ENCODE measurements around the gene CLDND2.

DNA sequence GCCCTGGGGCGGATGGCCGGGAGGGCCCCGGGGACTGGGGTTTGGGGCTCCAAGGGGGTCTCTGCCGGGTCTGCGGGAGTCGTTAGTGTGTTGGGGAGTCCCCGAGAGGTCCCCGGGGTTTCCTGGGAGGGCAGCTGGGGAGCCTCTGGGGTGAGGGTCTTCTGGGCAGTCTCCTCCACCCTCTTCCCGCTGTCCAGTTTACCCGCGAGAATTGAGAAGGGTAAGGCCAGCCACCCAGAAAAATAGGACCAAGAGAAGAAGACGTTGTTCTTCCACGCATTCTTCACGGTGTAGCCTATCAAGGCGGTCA lies 1.6 kb downstream of the CLDND2 start:
- TF ChIP-seq POLR2A (IDR thresholded peaks at IDR 0.05) = peak; percentile 78 to 99
- TF ChIP-seq, protein P1, sequence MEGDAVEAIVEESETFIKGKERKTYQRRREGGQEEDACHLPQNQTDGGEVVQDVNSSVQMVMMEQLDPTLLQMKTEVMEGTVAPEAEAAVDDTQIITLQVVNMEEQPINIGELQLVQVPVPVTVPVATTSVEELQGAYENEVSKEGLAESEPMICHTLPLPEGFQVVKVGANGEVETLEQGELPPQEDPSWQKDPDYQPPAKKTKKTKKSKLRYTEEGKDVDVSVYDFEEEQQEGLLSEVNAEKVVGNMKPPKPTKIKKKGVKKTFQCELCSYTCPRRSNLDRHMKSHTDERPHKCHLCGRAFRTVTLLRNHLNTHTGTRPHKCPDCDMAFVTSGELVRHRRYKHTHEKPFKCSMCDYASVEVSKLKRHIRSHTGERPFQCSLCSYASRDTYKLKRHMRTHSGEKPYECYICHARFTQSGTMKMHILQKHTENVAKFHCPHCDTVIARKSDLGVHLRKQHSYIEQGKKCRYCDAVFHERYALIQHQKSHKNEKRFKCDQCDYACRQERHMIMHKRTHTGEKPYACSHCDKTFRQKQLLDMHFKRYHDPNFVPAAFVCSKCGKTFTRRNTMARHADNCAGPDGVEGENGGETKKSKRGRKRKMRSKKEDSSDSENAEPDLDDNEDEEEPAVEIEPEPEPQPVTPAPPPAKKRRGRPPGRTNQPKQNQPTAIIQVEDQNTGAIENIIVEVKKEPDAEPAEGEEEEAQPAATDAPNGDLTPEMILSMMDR (IDR thresholded peaks at IDR 0.05) = no peak
- TF ChIP-seq EP300 (IDR thresholded peaks at IDR 0.05) = peak in 1 of 2 donors; percentile 99

All from tibial nerve (tissue), 4 donors.